Thoracic aorta (tissue), 2 donors: Measurements from ENCODE around the gene SLC9B1. TPM values are rescaled to one million over a fixed set of nuclear protein-coding genes. Genes with fewer than 3 reads are reported as not detected.

Experiments
- ATAC-seq: fragments of 150-250 bp; one replicate; pipeline ENCODE4 v1.8.0; 2017; ENCODE audit warnings: low read depth; ENCODE audit not compliant: insufficient number of reproducible peaks, low FRiP score
- DNase-seq: peaks from one replicate; pipeline ENCODE4 v3.0.0-alpha.2; 2020; ENCODE audit warnings: low spot score
- H3K27ac ChIP-seq, 2 donors: fragments of 200-600 bp; sonication (generic); 1 replicate in 1 of 2; 2 replicates in 1 of 2; pipeline ENCODE4 v1.5.1; 2016; ENCODE audit warnings: mild to moderate bottlenecking in 2 of 2, moderate library complexity in 2 of 2
- H3K27me3 ChIP-seq: fragments of 200-600 bp; sonication (generic); replicated peaks from 2 replicates; pipeline ENCODE4 v1.6.0; 2016; ENCODE audit warnings: mild to moderate bottlenecking; ENCODE audit not compliant: insufficient read depth
- H3K36me3 ChIP-seq: fragments of 200-600 bp; sonication (generic); one replicate; pipeline ENCODE4 v1.5.1; 2016
- H3K4me1 ChIP-seq, 2 donors: fragments of 200-600 bp; sonication (generic); 1 replicate in 1 of 2; 2 replicates in 1 of 2; pipeline versions ENCODE4 v1.5.1 to v1.6.0; 2016; ENCODE audit warnings: low read depth in 2 of 2, mild to moderate bottlenecking in 1 of 2; ENCODE audit not compliant: control insufficient read depth in 1 of 2
- H3K4me3 ChIP-seq: fragments of 200-600 bp; sonication (generic); 2 replicates; pipeline ENCODE4 v1.5.1; 2016; ENCODE audit warnings: mild to moderate bottlenecking
- H3K9me3 ChIP-seq: fragments of 200-600 bp; sonication (generic); 2 replicates; pipeline ENCODE4 v1.5.1; 2016
- total RNA-seq, 2 donors: library from RNA; depleted of rRNA; stranded (reverse); fragments of >200 nt; gene quantifications; one replicate each; pipeline versions ENCODE4 v1.1.0 to v1.2.3, GENCODE V29; 2016
- TF ChIP-seq, protein P1 (sequence below): fragments of 200-600 bp; sonication (generic); IDR thresholded peaks from one replicate; pipeline ENCODE4 v1.5.1; 2019; ENCODE audit warnings: antibody characterized with exemption

SLC9B1 gene
- total RNA-seq, 2 donors from 2014 or later: not detected

DNA sequence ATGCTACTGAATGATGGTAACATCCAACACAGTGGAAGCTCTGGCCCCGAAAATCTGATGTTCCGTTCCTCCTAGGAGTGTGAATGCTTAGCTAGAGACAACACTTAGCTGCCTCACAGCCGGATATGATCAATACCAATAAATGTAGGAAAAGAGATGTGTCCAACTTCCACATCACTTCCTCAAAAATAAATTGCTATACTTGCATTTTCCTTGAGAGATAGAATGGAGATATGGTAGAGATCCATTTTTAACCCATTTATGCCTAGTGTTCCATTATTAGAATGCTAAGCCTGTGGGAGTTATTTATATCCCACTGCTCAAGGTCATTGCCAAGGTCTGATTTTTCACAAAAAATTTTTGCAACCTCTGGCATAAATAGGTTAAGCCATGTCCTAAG is 5.5 kb upstream of the SLC9B1 start:
- Histone ChIP-seq H3K27ac (no peak overlapping the region), H3K4me1 (no peaks in the 10 kb centered on the region), H3K4me3 (no peak overlapping the region), H3K9me3 (no peaks in the 10 kb centered on the region), H3K36me3 (no peaks in the 10 kb centered on the region), H3K27me3 (no peaks in the 10 kb centered on the region)
- DNase-seq (no peak), ATAC-seq (no peak)
- TF ChIP-seq, protein P1, sequence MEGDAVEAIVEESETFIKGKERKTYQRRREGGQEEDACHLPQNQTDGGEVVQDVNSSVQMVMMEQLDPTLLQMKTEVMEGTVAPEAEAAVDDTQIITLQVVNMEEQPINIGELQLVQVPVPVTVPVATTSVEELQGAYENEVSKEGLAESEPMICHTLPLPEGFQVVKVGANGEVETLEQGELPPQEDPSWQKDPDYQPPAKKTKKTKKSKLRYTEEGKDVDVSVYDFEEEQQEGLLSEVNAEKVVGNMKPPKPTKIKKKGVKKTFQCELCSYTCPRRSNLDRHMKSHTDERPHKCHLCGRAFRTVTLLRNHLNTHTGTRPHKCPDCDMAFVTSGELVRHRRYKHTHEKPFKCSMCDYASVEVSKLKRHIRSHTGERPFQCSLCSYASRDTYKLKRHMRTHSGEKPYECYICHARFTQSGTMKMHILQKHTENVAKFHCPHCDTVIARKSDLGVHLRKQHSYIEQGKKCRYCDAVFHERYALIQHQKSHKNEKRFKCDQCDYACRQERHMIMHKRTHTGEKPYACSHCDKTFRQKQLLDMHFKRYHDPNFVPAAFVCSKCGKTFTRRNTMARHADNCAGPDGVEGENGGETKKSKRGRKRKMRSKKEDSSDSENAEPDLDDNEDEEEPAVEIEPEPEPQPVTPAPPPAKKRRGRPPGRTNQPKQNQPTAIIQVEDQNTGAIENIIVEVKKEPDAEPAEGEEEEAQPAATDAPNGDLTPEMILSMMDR: no peak

DNA sequence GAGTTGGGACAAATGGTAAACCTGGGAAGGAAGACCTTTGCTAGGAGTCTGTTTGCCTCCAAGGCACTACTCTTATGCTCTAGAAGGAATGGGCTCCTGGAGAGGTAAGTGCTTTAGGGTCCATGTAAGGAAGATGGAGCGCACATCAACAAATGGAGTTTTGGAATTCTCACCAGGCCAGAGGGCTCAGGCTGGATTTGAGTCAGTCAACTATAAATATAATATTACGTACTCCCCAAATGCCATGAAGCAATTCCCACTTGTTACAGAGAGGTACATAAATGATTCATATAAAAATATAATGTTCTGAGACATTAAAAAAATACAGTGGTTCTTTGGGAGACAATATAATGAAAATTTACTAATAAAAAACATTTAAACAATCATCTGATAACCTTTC is 1.6 kb upstream of the SLC9B1 start:
- Histone ChIP-seq H3K36me3 (no peaks in the 10 kb centered on the region), H3K4me3 (no peak overlapping the region), H3K9me3 (no peaks in the 10 kb centered on the region), H3K4me1 (peaks cover 5 to 7% of the 10 kb centered on the region in 2 donors), H3K27me3 (no peaks in the 10 kb centered on the region), H3K27ac (no peak overlapping the region)
- TF ChIP-seq, protein P1: no peak
- ATAC-seq (no peak), DNase-seq (no peak)

DNA sequence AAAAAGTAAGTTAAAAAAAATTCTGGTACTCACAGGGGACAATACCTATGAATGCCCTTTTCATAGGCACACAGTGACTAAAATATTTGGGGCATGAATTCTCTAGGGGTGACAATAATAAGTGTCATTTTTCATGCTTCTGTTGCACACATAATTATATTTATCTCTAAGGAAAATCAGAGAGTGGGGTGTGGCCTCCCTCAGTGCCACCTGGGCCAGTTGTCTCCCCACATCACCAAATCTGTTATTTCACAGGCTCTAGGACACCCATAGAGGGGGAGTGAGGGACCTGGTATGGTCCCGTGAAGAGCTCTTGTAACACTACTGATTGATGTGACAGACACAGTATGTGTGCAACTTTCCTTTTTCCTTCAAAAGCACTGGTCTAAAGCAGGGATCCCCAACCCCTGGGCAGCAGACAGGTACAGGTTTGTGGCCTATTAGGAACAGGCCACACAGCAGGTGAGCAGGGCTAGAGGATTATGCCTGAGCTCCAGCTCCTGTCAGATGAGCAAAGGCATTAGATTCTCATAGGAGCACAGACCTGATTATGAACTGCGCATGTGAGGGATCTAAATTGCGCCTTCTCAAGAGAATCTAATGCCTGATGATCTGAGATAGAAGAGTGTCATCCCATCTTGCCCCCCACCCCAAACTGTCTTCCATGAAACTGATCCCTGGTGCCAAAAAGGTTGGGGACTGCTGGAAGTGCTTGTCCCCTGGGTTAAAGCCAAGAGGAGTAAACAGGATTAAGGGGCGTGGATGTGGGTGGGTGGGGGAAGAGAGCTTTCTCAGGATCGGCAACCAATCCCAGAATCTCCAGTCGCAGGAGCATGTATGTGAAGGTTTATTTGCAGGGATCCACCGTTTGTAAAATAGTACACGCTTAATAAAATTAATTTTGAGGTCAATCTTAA is 856 bp downstream of the SLC9B1 start:
- DNase-seq (no peak), ATAC-seq (peak; percentile 41)
- H3K36me3 ChIP-seq: no peaks in the 10 kb centered on the region
- H3K27ac ChIP-seq: peak overlapping the region; percentile 82 to 92
- TF ChIP-seq, protein P1: no peak
- no peaks in the 10 kb centered on the region for H3K9me3 ChIP-seq
- peaks cover 5 to 7% of the 10 kb centered on the region in 2 donors for H3K4me1 ChIP-seq
- H3K4me3 ChIP-seq: peak overlapping the region; percentile 65
- no peaks in the 10 kb centered on the region for H3K27me3 ChIP-seq

DNA sequence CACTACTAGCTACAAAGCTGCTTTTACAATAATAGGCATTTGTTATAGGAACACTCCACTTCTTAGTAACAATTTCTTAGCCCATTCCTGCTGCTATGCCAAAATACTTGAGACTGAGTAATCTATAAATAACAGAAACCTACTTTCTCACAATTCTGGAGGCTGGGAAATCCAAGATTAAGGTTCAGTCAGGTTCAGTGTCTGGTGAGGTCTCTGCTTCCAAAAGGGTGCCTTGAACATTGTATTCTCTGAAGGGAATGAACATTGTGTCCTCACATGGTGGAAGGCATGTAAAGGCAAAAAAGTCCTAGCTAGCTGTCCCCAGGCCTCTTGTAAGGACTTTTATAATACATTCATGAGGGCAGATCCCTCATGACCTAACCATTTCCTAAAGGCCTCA is 7.0 kb downstream of the SLC9B1 start:
- no peaks in the 10 kb centered on the region for H3K27me3 ChIP-seq
- H3K4me3 ChIP-seq: no peak overlapping the region
- peak overlapping the region; percentile 49 to 50 for H3K27ac ChIP-seq
- H3K4me1 ChIP-seq: peaks cover 12 to 15% of the 10 kb centered on the region in 2 donors
- H3K36me3 ChIP-seq: no peaks in the 10 kb centered on the region
- TF ChIP-seq, protein P1: no peak
- no peaks in the 10 kb centered on the region for H3K9me3 ChIP-seq
- DNase-seq: no peak
- no peak for ATAC-seq

DNA sequence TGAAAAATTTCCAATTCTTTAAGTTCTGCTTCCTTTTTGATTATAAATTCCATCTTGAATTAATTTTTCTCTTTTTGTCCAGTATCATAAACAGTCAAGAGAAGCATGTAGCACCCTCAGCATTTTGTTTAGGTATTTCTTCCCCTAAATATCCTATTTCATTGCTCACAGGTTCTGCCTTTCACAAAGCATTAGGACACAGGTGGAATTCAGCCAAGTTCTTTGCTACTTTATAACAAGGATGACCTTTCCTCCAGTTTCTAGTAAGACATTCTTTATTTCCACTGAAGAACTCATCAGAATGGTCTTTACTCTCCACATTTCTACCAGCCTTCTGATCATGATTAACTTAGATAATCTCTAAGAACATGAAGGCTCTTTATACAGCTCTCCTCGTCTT is 7.4 kb downstream of the SLC9B1 start:
- no peak for DNase-seq
- Histone ChIP-seq H3K4me1 (peaks cover 12 to 15% of the 10 kb centered on the region in 2 donors), H3K27ac (peak overlapping the region; percentile 49 to 50), H3K4me3 (no peak overlapping the region), H3K27me3 (no peaks in the 10 kb centered on the region), H3K9me3 (no peaks in the 10 kb centered on the region), H3K36me3 (no peaks in the 10 kb centered on the region)
- TF ChIP-seq, protein P1: no peak
- ATAC-seq: no peak
